Progenitor cell of endocrine pancreas (in vitro differentiated cells): Measurements from ENCODE around the gene DUSP5. TPM values are rescaled to one million over a fixed set of nuclear protein-coding genes. Genes with fewer than 3 reads are reported as not detected.

Experiments
- DNase-seq: peaks from one replicate; pipeline ENCODE4 v3.0.0; 2021; ENCODE audit warnings: low spot score; ENCODE audit not compliant: unreplicated experiment
- H3K27ac Mint-ChIP-seq: 2 replicates; pipeline ENCODE4 v1.8.0; 2021; ENCODE audit warnings: mild to moderate bottlenecking, moderate library complexity, mixed read lengths
- H3K27me3 Mint-ChIP-seq: 2 replicates; pipeline ENCODE4 v1.8.0; 2021; ENCODE audit warnings: mixed read lengths
- H3K36me3 Mint-ChIP-seq: 2 replicates; pipeline ENCODE4 v1.8.0; 2022; ENCODE audit warnings: mixed read lengths; ENCODE audit not compliant: insufficient read depth
- H3K4me1 Mint-ChIP-seq: 2 replicates; pipeline ENCODE4 v1.8.0; 2021; ENCODE audit warnings: low read depth, mixed read lengths
- H3K4me3 Mint-ChIP-seq: 2 replicates; pipeline ENCODE4 v1.8.0; 2021; ENCODE audit warnings: low read depth, mild to moderate bottlenecking, moderate library complexity, mixed read lengths
- H3K9me3 Mint-ChIP-seq: 2 replicates; pipeline ENCODE4 v1.8.0; 2021; ENCODE audit warnings: low read depth, mixed read lengths
- CTCF ChIP-seq: fragments of 200-600 bp; sonication (generic); IDR thresholded peaks from one replicate; pipeline ENCODE4 v1.5.0; 2021; ENCODE audit warnings: antibody characterized with exemption, mild to moderate bottlenecking; ENCODE audit not compliant: unreplicated experiment
- long read RNA-seq: library from polyadenylated mRNA; unstranded; transcript quantifications from one replicate; pipeline ENCODE4 v2.0.0, GENCODE V29; 2020
- total RNA-seq: library from RNA; stranded (reverse); gene quantifications from 2 replicates; pipeline ENCODE4 v1.2.1, GENCODE V29; 2021

DUSP5 gene
- 92.9 and 97.9 TPM in 2 replicates for total RNA-seq
- long read RNA-seq, partial matches to known transcripts = 0 of 7 reads
- long read RNA-seq, other reads (novel, unspliced or antisense) = 6 of 7 reads

- H3K27me3 Mint-ChIP-seq = peaks cover under 1% of the 10 kb centered on the region
- peak; percentile 92 for DNase-seq
- H3K4me1 Mint-ChIP-seq = peaks cover 54% of the 10 kb centered on the region
- TF ChIP-seq CTCF = no peak
- peak within 1 kb of the TSS; percentile 92 for H3K27ac Mint-ChIP-seq
- no peaks in the 10 kb centered on the region for H3K9me3 Mint-ChIP-seq
- H3K36me3 Mint-ChIP-seq = peaks cover 2% of the 10 kb centered on the region
- H3K4me3 Mint-ChIP-seq = peak within 1 kb of the TSS; percentile 88
Measured at GRCh38 chr10:110497438-110498086, at the start of gene DUSP5. TSS of gene DUSP5 (plus strand) at chr10:110497907. CDS start at chr10:110498122, 215 bp downstream.

GRCh38 chr10:110448682-110449418, 48.9 kb upstream of the DUSP5 start:
- Mint-ChIP-seq H3K27me3 (peaks cover 20% of the 10 kb centered on the region), H3K27ac (no peak overlapping the region), H3K36me3 (peaks cover 2% of the 10 kb centered on the region), H3K4me3 (no peak overlapping the region), H3K9me3 (peaks cover 6% of the 10 kb centered on the region), H3K4me1 (no peaks in the 10 kb centered on the region)
- TF ChIP-seq CTCF = no peak
- no peak for DNase-seq

GRCh38 chr10:110455446-110455845, 42.3 kb upstream of the DUSP5 start:
- H3K4me1 Mint-ChIP-seq = peaks cover 12% of the 10 kb centered on the region
- H3K4me3 Mint-ChIP-seq = no peak overlapping the region
- no peak for TF ChIP-seq CTCF
- DNase-seq = no peak
- no peaks in the 10 kb centered on the region for H3K36me3 Mint-ChIP-seq
- H3K27ac Mint-ChIP-seq = no peak overlapping the region
- H3K9me3 Mint-ChIP-seq = no peaks in the 10 kb centered on the region
- peaks cover 7% of the 10 kb centered on the region for H3K27me3 Mint-ChIP-seq

GRCh38 chr10:110456046-110456445, 41.7 kb upstream of the DUSP5 start:
- DNase-seq = no peak
- H3K4me1 Mint-ChIP-seq = peaks cover 12% of the 10 kb centered on the region
- H3K9me3 Mint-ChIP-seq = no peaks in the 10 kb centered on the region
- H3K4me3 Mint-ChIP-seq = no peak overlapping the region
- H3K27ac Mint-ChIP-seq = no peak overlapping the region
- peaks cover 1% of the 10 kb centered on the region for H3K27me3 Mint-ChIP-seq
- no peaks in the 10 kb centered on the region for H3K36me3 Mint-ChIP-seq
- no peak for TF ChIP-seq CTCF

- Mint-ChIP-seq H3K36me3 (no peaks in the 10 kb centered on the region), H3K4me3 (no peak overlapping the region), H3K27me3 (no peaks in the 10 kb centered on the region), H3K9me3 (no peaks in the 10 kb centered on the region), H3K27ac (no peak overlapping the region), H3K4me1 (peaks cover 12% of the 10 kb centered on the region)
- no peak for TF ChIP-seq CTCF
- DNase-seq = no peak
Measured at GRCh38 chr10:110456523-110457091, 41.1 kb upstream of the DUSP5 start.
